ENCODE data around the gene GALNS.

- TF ChIP-seq POLR2A (IDR thresholded peaks at IDR 0.05; ENCODE audit: low read length) (no peak), GATA1 (IDR thresholded peaks at IDR 0.05; ENCODE audit: low read depth, low read length) (no peak)
These were observed 25.7 kb upstream of the GALNS start for GRCh38 chr16:88882358-88883030.
